Prostate gland (tissue), 2 donors: Measurements from ENCODE around the gene TMEM14A.

ENCODE experiments used
- POLR2A ChIP-seq: fragments of 450-650 bp; IDR thresholded peaks from one replicate; pipeline ENCODE4 v1.6.1; 2016; ENCODE audit warnings: antibody characterized with exemption, mild to moderate bottlenecking
- POLR2AphosphoS5 ChIP-seq: sonication (generic); formaldehyde crosslinking; IDR thresholded peaks from one replicate; pipeline ENCODE4 v1.6.1; 2017; ENCODE audit warnings: antibody characterized with exemption
- TF ChIP-seq, protein P1 (sequence below), 4 experiments: fragments of 200-600 bp in 2 of 4; fragments of 450-650 bp in 2 of 4; sonication (generic) in 2 of 4; IDR thresholded peaks; 1 replicate in 3 of 4; 2 replicates in 1 of 4; pipeline ENCODE4 v1.5.1; 2016 to 2019; ENCODE audit warnings: antibody characterized with exemption in 4 of 4, mild to moderate bottlenecking in 2 of 4, moderate library complexity in 2 of 4

GRCh38 chr6:52724042-52724405, 53.1 kb downstream of the TMEM14A start:
- TF ChIP-seq, protein P1, sequence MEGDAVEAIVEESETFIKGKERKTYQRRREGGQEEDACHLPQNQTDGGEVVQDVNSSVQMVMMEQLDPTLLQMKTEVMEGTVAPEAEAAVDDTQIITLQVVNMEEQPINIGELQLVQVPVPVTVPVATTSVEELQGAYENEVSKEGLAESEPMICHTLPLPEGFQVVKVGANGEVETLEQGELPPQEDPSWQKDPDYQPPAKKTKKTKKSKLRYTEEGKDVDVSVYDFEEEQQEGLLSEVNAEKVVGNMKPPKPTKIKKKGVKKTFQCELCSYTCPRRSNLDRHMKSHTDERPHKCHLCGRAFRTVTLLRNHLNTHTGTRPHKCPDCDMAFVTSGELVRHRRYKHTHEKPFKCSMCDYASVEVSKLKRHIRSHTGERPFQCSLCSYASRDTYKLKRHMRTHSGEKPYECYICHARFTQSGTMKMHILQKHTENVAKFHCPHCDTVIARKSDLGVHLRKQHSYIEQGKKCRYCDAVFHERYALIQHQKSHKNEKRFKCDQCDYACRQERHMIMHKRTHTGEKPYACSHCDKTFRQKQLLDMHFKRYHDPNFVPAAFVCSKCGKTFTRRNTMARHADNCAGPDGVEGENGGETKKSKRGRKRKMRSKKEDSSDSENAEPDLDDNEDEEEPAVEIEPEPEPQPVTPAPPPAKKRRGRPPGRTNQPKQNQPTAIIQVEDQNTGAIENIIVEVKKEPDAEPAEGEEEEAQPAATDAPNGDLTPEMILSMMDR (IDR thresholded peaks at IDR 0.05), result no peak
- TF ChIP-seq POLR2AphosphoS5 (peak; percentile 37), POLR2A (no peak)
